ENCODE results near the gene FST.

Gene FST

GRCh38 chr5:53476531-53477480 is 3.6 kb upstream of the FST start:
- no peak overlapping the region for H3K4me3 Mint-ChIP-seq
- H3K27me3 Mint-ChIP-seq, result peaks cover 82% of the 10 kb centered on the region
- H3K27ac Mint-ChIP-seq (ENCODE audit: low read depth), result no peak overlapping the region
- ATAC-seq (replicated peaks; ENCODE audit: extremely low read depth, poor library complexity, severe bottlenecking) (no peak), DNase-seq (ENCODE audit: low spot score in 2 of 2) (no peak)
- H3K9me3 Mint-ChIP-seq, result no peaks in the 10 kb centered on the region
- H3K4me1 Mint-ChIP-seq, result peaks cover 27% of the 10 kb centered on the region
- peaks cover 9% of the 10 kb centered on the region for H3K36me3 Mint-ChIP-seq (ENCODE audit: insufficient read depth)

GRCh38 chr5:53478411-53479044 is 1.9 kb upstream of the FST start:
- H3K4me3 Mint-ChIP-seq, result peak overlapping the region; percentile 89
- H3K4me1 Mint-ChIP-seq, result peaks cover 45% of the 10 kb centered on the region
- peak; percentile 20 for ATAC-seq (replicated peaks; ENCODE audit: extremely low read depth, poor library complexity, severe bottlenecking)
- peaks cover 84% of the 10 kb centered on the region for H3K27me3 Mint-ChIP-seq
- H3K27ac Mint-ChIP-seq (ENCODE audit: low read depth), result no peak overlapping the region
- peaks cover 12% of the 10 kb centered on the region for H3K36me3 Mint-ChIP-seq (ENCODE audit: insufficient read depth)
- DNase-seq (ENCODE audit: low spot score in 2 of 2), result no peak
- no peaks in the 10 kb centered on the region for H3K9me3 Mint-ChIP-seq

GRCh38 chr5:53479045-53479589 is 1.3 kb upstream of the FST start:
- peaks cover 46% of the 10 kb centered on the region for H3K4me1 Mint-ChIP-seq

GRCh38 chr5:53479590-53480415 is 626 bp upstream of the FST start:
- Mint-ChIP-seq H3K27ac (ENCODE audit: low read depth) (peak overlapping the region; percentile 42), H3K27me3 (peaks cover 86% of the 10 kb centered on the region), H3K4me3 (peak overlapping the region; percentile 89), H3K36me3 (ENCODE audit: insufficient read depth) (peaks cover 12% of the 10 kb centered on the region), H3K9me3 (no peaks in the 10 kb centered on the region), H3K4me1 (peaks cover 46% of the 10 kb centered on the region)
- DNase-seq (ENCODE audit: low spot score in 2 of 2) (no peak), ATAC-seq (replicated peaks; ENCODE audit: extremely low read depth, poor library complexity, severe bottlenecking) (no peak)

More at GRCh38 chr5:53479045-53479589, 1.3 kb upstream of the FST start:
- H3K36me3 Mint-ChIP-seq (ENCODE audit: insufficient read depth), result peaks cover 12% of the 10 kb centered on the region
- peak overlapping the region; percentile 42 for H3K27ac Mint-ChIP-seq (ENCODE audit: low read depth)
- no peak for DNase-seq (ENCODE audit: low spot score in 2 of 2)
- H3K4me3 Mint-ChIP-seq, result peak overlapping the region; percentile 89
- H3K27me3 Mint-ChIP-seq, result peaks cover 84% of the 10 kb centered on the region
- no peak for ATAC-seq (replicated peaks; ENCODE audit: extremely low read depth, poor library complexity, severe bottlenecking)
- no peaks in the 10 kb centered on the region for H3K9me3 Mint-ChIP-seq

GRCh38 chr5:53481159-53481886 is 894 bp downstream of the FST start:
- Mint-ChIP-seq H3K27ac (ENCODE audit: low read depth) (peak overlapping the region; percentile 67), H3K4me3 (peak overlapping the region; percentile 89), H3K4me1 (peaks cover 46% of the 10 kb centered on the region), H3K36me3 (ENCODE audit: insufficient read depth) (peaks cover 12% of the 10 kb centered on the region), H3K9me3 (no peaks in the 10 kb centered on the region), H3K27me3 (peaks cover 90% of the 10 kb centered on the region)
- no peak for ATAC-seq (replicated peaks; ENCODE audit: extremely low read depth, poor library complexity, severe bottlenecking)
- DNase-seq (ENCODE audit: low spot score in 2 of 2), result no peak

- peaks cover 46% of the 10 kb centered on the region for H3K4me1 Mint-ChIP-seq
- peak overlapping the region; percentile 89 for H3K4me3 Mint-ChIP-seq
- peak; percentile 66 for ATAC-seq (replicated peaks; ENCODE audit: extremely low read depth, poor library complexity, severe bottlenecking)
- DNase-seq (ENCODE audit: low spot score in 2 of 2), result peak; percentile 34 to 35
- H3K36me3 Mint-ChIP-seq (ENCODE audit: insufficient read depth), result peaks cover 12% of the 10 kb centered on the region
- H3K27me3 Mint-ChIP-seq, result peaks cover 91% of the 10 kb centered on the region
- H3K9me3 Mint-ChIP-seq, result no peaks in the 10 kb centered on the region
- H3K27ac Mint-ChIP-seq (ENCODE audit: low read depth), result peak overlapping the region; percentile 79
These were observed 1.7 kb downstream of the FST start for GRCh38 chr5:53481887-53482716.

GRCh38 chr5:53482717-53483638 is 2.5 kb downstream of the FST start:
- Mint-ChIP-seq H3K27ac (ENCODE audit: low read depth) (peak overlapping the region; percentile 79), H3K4me1 (peaks cover 46% of the 10 kb centered on the region), H3K36me3 (ENCODE audit: insufficient read depth) (peaks cover 12% of the 10 kb centered on the region), H3K27me3 (peaks cover 91% of the 10 kb centered on the region), H3K4me3 (peak overlapping the region; percentile 89), H3K9me3 (no peaks in the 10 kb centered on the region)
- ATAC-seq (replicated peaks; ENCODE audit: extremely low read depth, poor library complexity, severe bottlenecking) (peak; percentile 13), DNase-seq (ENCODE audit: low spot score in 2 of 2) (no peak)

- H3K4me1 Mint-ChIP-seq, result peaks cover 12% of the 10 kb centered on the region
- H3K4me3 Mint-ChIP-seq, result no peak overlapping the region
- ATAC-seq (replicated peaks; ENCODE audit: extremely low read depth, poor library complexity, severe bottlenecking) (no peak), DNase-seq (ENCODE audit: low spot score in 2 of 2) (no peak)
- no peaks in the 10 kb centered on the region for H3K9me3 Mint-ChIP-seq
- H3K27ac Mint-ChIP-seq (ENCODE audit: low read depth), result no peak overlapping the region
- H3K36me3 Mint-ChIP-seq (ENCODE audit: insufficient read depth), result no peaks in the 10 kb centered on the region
- peaks cover 79% of the 10 kb centered on the region for H3K27me3 Mint-ChIP-seq
These were observed 7.0 kb downstream of the FST start for GRCh38 chr5:53487436-53487835.

GRCh38 chr5:53488195-53488722 is 7.8 kb downstream of the FST start:
- DNase-seq (ENCODE audit: low spot score in 2 of 2) (no peak), ATAC-seq (replicated peaks; ENCODE audit: extremely low read depth, poor library complexity, severe bottlenecking) (no peak)
- H3K9me3 Mint-ChIP-seq, result no peaks in the 10 kb centered on the region
- no peak overlapping the region for H3K4me3 Mint-ChIP-seq
- H3K4me1 Mint-ChIP-seq, result peaks cover 4% of the 10 kb centered on the region
- H3K27me3 Mint-ChIP-seq, result peaks cover 79% of the 10 kb centered on the region
- H3K36me3 Mint-ChIP-seq (ENCODE audit: insufficient read depth), result no peaks in the 10 kb centered on the region
- H3K27ac Mint-ChIP-seq (ENCODE audit: low read depth), result no peak overlapping the region

GRCh38 chr5:53490747-53491146 is 10.3 kb downstream of the FST start:
- H3K9me3 Mint-ChIP-seq, result peaks cover 4% of the 10 kb centered on the region
- H3K4me1 Mint-ChIP-seq, result no peaks in the 10 kb centered on the region
- no peak overlapping the region for H3K4me3 Mint-ChIP-seq
- H3K36me3 Mint-ChIP-seq (ENCODE audit: insufficient read depth), result no peaks in the 10 kb centered on the region
- no peak overlapping the region for H3K27ac Mint-ChIP-seq (ENCODE audit: low read depth)
- DNase-seq (ENCODE audit: low spot score in 2 of 2) (no peak), ATAC-seq (replicated peaks; ENCODE audit: extremely low read depth, poor library complexity, severe bottlenecking) (no peak)
- H3K27me3 Mint-ChIP-seq, result peaks cover 75% of the 10 kb centered on the region
